Psoas muscle (tissue), 8 donors: ENCODE results near the gene IRS1. TPM values are rescaled to one million over a fixed set of nuclear protein-coding genes. Genes with fewer than 3 reads are reported as not detected.

ENCODE experiments used
- ATAC-seq, 4 donors: fragments of 200-7000 bp; cut with Tn5 transposase; one replicate each; pipeline ENCODE4 v1.9.1; 2020; ENCODE audit warnings: moderate library complexity in 3 of 4, mild to moderate bottlenecking in 2 of 4
- DNase-seq, 2 donors: peaks; one replicate each; pipeline ENCODE4 v3.0.0-alpha.2; 2020
- H3K27ac ChIP-seq: fragments of 200-600 bp; one replicate; pipeline ENCODE4 v1.8.0; 2022
- H3K27me3 ChIP-seq, 3 donors: fragments of 200-600 bp in 1 of 3; one replicate each; pipeline versions ENCODE4 v1.6.1 to v1.8.0; 2013 to 2022; ENCODE audit warnings: low read length in 2 of 3, mild to moderate bottlenecking in 2 of 3, moderate library complexity in 1 of 3; ENCODE audit not compliant: insufficient read depth in 3 of 3
- H3K36me3 ChIP-seq, 2 donors: fragments of 200-600 bp in 1 of 2; one replicate each; pipeline versions ENCODE4 v1.6.1 to v1.8.0; 2013 to 2022; ENCODE audit warnings: low read depth in 1 of 2, mild to moderate bottlenecking in 1 of 2, moderate library complexity in 1 of 2; ENCODE audit not compliant: insufficient read depth in 1 of 2
- H3K4me1 ChIP-seq: fragments of 200-600 bp; one replicate; pipeline ENCODE4 v1.8.0; 2022
- H3K4me3 ChIP-seq: fragments of 200-600 bp; one replicate; pipeline ENCODE4 v1.8.0; 2022; ENCODE audit warnings: mild to moderate bottlenecking
- H3K9me3 ChIP-seq: fragments of 200-600 bp; one replicate; pipeline ENCODE4 v1.8.0; 2022
- WGBS, 3 donors: extraction: QIAGEN DNeasy Blood & Tissue Kit; methylation state at CpG; one replicate each; pipeline versions ENCODE4 v1.1.6 to v1.1.7; 2013; 5-methylcytosine and 5-hydroxymethylcytosine counted together
- intact Hi-C, 2 donors: fragments of 100-400 bp; cut with DNase I; formaldehyde crosslinking; loops; one replicate each; pipeline versions ENCODE4 v1.11.0 to v1.14.2; 2022
- polyA plus RNA-seq, 3 donors: library from polyadenylated mRNA; stranded (reverse); fragments of 200-250 nt; gene quantifications; one replicate each; pipeline ENCODE4 v1.2.3, GENCODE V29; 2013
- total RNA-seq, 4 donors: library from RNA; stranded (reverse); fragmentation: NEBNext Ultra II Directional in 2 of 4; extraction: Animal tissue kit (Norgen Biotek cat#: 25700) in 2 of 4; gene quantifications; one replicate each; pipeline versions ENCODE4 v1.2.1 to v1.2.4, GENCODE V29; 2021 to 2023
- TF ChIP-seq, protein P1 (sequence below): fragments of 200-600 bp; IDR thresholded peaks from one replicate; pipeline ENCODE4 v1.8.0; 2022; ENCODE audit warnings: antibody characterized with exemption
- donor health status: healthy with polysubstance abuse.
- donor health status: DM: no; HTN: no; CAD: no; lungs with moderate emphysema.
- donor health status: Bipolar disorder and iron deficiency.
- donor health status: healthy.
- donor health status: DM: yes; HTN: yes; CAD: no.
- donor health status: DM: no; HTN: no; CAD: no.
- donor health status: DM: no; HTN: no; CAD: no.
- donor health status: DM: yes; HTN: yes; CAD: no.

The IRS1 gene
- total and polyA plus RNA-seq, 7 donors: 2.5 to 21.0 (median 11.9) TPM

DNA sequence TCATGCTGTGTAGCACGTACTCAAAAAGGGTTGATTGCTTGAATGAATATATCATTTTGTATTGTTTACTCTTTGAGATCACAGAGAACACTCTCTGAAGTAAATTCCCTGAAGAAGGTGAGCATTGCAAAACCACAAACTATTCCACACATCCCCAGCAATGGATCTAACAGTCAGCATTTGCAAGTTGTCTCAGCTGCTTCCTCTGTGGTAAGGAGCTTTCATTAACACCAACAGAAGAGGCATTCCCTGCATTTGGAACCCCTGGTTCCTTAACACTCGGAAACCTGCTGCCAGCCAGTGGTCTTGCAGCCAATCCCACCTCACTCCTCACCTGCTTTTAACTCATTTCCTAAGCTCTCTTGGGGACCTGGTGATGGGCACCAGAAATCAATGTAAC lies 108.4 kb downstream of the IRS1 start:
- Histone ChIP-seq H3K9me3 (peaks cover 3% of the 10 kb centered on the region), H3K4me1 (peaks cover 30% of the 10 kb centered on the region), H3K36me3 (no peaks in the 10 kb centered on the region), H3K27ac (peak overlapping the region; percentile 88), H3K4me3 (peak overlapping the region; percentile 50), H3K27me3 (no peaks in the 10 kb centered on the region)
- ATAC-seq: peak in 3 of 4 donors; percentile 23 to 32 (median 30)
- 30 to 36% (median 33%) methylated on average over 2 of the region's 2 CpGs for WGBS, 3 donors
- intact Hi-C loops: no loop called here
- DNase-seq: no peak
- TF ChIP-seq, protein P1, sequence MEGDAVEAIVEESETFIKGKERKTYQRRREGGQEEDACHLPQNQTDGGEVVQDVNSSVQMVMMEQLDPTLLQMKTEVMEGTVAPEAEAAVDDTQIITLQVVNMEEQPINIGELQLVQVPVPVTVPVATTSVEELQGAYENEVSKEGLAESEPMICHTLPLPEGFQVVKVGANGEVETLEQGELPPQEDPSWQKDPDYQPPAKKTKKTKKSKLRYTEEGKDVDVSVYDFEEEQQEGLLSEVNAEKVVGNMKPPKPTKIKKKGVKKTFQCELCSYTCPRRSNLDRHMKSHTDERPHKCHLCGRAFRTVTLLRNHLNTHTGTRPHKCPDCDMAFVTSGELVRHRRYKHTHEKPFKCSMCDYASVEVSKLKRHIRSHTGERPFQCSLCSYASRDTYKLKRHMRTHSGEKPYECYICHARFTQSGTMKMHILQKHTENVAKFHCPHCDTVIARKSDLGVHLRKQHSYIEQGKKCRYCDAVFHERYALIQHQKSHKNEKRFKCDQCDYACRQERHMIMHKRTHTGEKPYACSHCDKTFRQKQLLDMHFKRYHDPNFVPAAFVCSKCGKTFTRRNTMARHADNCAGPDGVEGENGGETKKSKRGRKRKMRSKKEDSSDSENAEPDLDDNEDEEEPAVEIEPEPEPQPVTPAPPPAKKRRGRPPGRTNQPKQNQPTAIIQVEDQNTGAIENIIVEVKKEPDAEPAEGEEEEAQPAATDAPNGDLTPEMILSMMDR: no peak

DNA sequence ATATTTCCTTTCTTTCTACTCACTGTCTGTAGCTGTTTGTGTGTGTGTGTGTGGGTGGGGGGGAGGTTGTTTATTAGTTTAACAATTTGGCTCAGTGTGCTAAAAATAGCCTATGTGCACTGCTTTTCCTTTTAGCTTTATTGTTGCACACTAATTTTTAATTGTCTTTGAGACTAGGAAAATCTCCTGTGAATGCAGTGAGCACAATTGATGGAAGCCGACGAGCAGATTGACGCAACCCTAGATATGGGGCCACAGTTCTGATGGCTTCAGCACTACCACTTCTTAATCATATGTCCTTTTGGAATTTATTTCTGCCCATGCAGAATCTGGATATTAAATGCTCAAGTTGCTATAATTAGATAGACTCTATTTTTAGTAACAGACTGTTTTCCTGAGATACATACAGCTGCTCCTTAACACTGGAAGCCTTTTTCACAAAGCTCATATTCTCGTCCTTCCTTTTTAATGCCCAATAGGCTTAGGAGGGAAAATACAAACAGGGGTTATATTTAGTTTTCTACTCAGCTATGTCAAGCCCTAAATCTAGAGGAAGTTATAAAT lies 109.1 kb downstream of the IRS1 start:
- peak overlapping the region; percentile 50 for H3K4me3 ChIP-seq
- H3K36me3 ChIP-seq: no peaks in the 10 kb centered on the region
- ATAC-seq (peak; percentile 71 to 88 (median 82)), DNase-seq (no peak)
- peaks cover 30% of the 10 kb centered on the region for H3K4me1 ChIP-seq
- peak overlapping the region; percentile 88 for H3K27ac ChIP-seq
- WGBS, 3 donors: 3 to 7% (median 5%) methylated on average over 4 of the region's 4 CpGs
- no peaks in the 10 kb centered on the region for H3K27me3 ChIP-seq
- TF ChIP-seq, protein P1: no peak
- H3K9me3 ChIP-seq: peaks cover 3% of the 10 kb centered on the region
- intact Hi-C loops: no loop called here

- intact Hi-C loops: no loop called here
- 75 to 83% (median 80%) methylated on average over 2 of the region's 2 CpGs for WGBS, 3 donors
- TF ChIP-seq, protein P1: no peak
- Histone ChIP-seq H3K4me1 (peaks cover 38% of the 10 kb centered on the region), H3K27ac (no peak overlapping the region), H3K9me3 (peaks cover 3% of the 10 kb centered on the region), H3K27me3 (no peaks in the 10 kb centered on the region), H3K4me3 (no peak overlapping the region), H3K36me3 (no peaks in the 10 kb centered on the region)
- ATAC-seq (no peak), DNase-seq (no peak)
Observed at GRCh38 chr2:226687641-226688253, 111.9 kb downstream of the IRS1 start.

GRCh38 chr2:226684563-226684959 lies 115.1 kb downstream of the IRS1 start:
- peaks cover 17% of the 10 kb centered on the region for H3K4me1 ChIP-seq
- ATAC-seq (peak in 3 of 4 donors; percentile 39 to 56 (median 51)), DNase-seq (no peak)
- H3K36me3 ChIP-seq: no peaks in the 10 kb centered on the region
- no peaks in the 10 kb centered on the region for H3K27me3 ChIP-seq
- intact Hi-C loops: no loop called here
- TF ChIP-seq, protein P1: no peak
- no peak overlapping the region for H3K4me3 ChIP-seq
- H3K9me3 ChIP-seq: peaks cover 3% of the 10 kb centered on the region
- 34 to 43% (median 36%) methylated on average over 4 of the region's 4 CpGs for whole genome bisulfite sequencing, 3 donors
- H3K27ac ChIP-seq: peak overlapping the region; percentile 78
